Mesothelial cell of epicardium (in vitro differentiated cells): Measurements from ENCODE around the gene TPCN1. TPM values are rescaled to one million over a fixed set of nuclear protein-coding genes. Genes with fewer than 3 reads are reported as not detected.

Experiments
- DNase-seq, 2 experiments: peaks; one replicate each; pipeline ENCODE4 v3.0.0; 2021; ENCODE audit warnings: low spot score in 2 of 2; ENCODE audit not compliant: unreplicated experiment in 2 of 2
- H3K27ac Mint-ChIP-seq: 2 replicates; pipeline ENCODE4 v1.8.0; 2021; ENCODE audit warnings: mixed read lengths
- H3K27me3 Mint-ChIP-seq: 2 replicates; pipeline ENCODE4 v1.8.0; 2021; ENCODE audit warnings: low read depth, mixed read lengths
- H3K36me3 Mint-ChIP-seq: 2 replicates; pipeline ENCODE4 v1.8.0; 2021; ENCODE audit warnings: mixed read lengths
- H3K4me1 Mint-ChIP-seq: 2 replicates; pipeline ENCODE4 v1.8.0; 2021; ENCODE audit warnings: mixed read lengths
- H3K4me3 Mint-ChIP-seq: 2 replicates; pipeline ENCODE4 v1.8.0; 2021; ENCODE audit warnings: mild to moderate bottlenecking, moderate library complexity, mixed read lengths
- H3K9me3 Mint-ChIP-seq: 2 replicates; pipeline ENCODE4 v1.8.0; 2021; ENCODE audit warnings: mixed read lengths
- total RNA-seq: library from RNA; stranded (reverse); gene quantifications from 3 replicates; pipeline ENCODE4 v1.2.1, GENCODE V29; 2021
- TF ChIP-seq, protein P1 (sequence below): fragments of 200-600 bp; sonication (generic); IDR thresholded peaks from one replicate; pipeline ENCODE4 v1.5.0; 2021; ENCODE audit warnings: antibody characterized with exemption; ENCODE audit not compliant: unreplicated experiment

The TPCN1 gene
- total RNA-seq, 1 donor from 2014 or later, result 40.0 TPM

DNA sequence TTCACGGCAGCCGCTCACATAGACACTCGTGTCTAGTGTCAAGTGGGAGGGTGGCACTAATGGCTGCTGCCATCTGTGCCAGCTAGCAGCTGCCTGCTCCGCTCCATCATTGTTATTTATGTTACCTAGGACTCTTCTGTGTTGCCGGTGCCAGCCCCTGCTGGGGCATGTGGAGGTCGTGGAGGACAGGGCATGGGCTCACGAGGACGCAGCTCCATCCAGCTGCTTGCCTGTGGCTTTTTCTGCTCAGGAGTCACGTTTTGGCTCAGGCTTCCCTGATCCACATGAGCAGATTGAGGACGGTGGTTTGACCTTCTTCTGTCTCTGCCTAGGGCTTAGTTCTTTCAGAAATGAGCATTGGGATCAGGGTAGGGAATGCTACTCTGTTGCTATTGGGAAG lies 31.2 kb downstream of the TPCN1 start:
- Mint-ChIP-seq H3K4me1 (peaks cover 17% of the 10 kb centered on the region), H3K27ac (no peak overlapping the region)
- TF ChIP-seq, protein P1, sequence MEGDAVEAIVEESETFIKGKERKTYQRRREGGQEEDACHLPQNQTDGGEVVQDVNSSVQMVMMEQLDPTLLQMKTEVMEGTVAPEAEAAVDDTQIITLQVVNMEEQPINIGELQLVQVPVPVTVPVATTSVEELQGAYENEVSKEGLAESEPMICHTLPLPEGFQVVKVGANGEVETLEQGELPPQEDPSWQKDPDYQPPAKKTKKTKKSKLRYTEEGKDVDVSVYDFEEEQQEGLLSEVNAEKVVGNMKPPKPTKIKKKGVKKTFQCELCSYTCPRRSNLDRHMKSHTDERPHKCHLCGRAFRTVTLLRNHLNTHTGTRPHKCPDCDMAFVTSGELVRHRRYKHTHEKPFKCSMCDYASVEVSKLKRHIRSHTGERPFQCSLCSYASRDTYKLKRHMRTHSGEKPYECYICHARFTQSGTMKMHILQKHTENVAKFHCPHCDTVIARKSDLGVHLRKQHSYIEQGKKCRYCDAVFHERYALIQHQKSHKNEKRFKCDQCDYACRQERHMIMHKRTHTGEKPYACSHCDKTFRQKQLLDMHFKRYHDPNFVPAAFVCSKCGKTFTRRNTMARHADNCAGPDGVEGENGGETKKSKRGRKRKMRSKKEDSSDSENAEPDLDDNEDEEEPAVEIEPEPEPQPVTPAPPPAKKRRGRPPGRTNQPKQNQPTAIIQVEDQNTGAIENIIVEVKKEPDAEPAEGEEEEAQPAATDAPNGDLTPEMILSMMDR, result no peak

DNA sequence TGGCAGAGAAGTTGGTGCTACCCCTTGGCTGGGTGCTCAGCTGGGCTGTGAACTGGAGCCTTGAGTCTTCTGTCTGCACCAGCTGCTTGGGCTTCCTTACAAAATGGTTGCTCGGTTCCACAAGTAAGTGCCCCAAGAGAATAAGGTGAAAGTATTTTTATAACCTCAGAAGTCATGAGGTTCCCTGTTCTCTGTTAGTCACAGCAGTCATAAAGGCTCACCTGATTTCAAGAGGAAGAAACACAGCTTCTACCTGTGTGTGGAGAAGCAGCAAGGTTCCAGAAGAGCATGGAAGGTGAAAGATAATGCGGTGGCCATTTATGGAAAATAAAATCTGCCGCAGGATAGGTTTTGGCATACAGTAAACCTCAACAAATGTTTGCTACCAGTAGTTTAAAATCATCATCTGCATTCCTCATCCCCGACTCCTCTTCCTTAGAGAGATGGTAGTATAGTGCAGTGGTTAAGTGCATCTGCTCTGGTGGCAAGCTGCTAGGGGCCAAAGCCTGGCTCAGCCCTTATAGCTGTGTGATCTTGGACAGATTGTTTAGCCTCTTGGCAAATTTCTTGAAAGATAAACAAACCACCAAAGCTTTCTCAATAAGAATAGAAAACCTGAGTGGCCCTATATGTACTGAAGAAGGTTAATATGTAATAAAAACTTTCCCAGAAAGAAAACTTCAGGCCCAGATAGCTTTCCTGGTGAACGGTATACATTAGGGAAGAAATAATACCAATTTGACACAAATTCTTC lies 32.4 kb downstream of the TPCN1 start:
- no peak overlapping the region for H3K4me3 Mint-ChIP-seq
- peaks cover 16% of the 10 kb centered on the region for H3K9me3 Mint-ChIP-seq
- no peak overlapping the region for H3K27ac Mint-ChIP-seq
- TF ChIP-seq, protein P1, result no peak
- peaks cover 12% of the 10 kb centered on the region for H3K36me3 Mint-ChIP-seq
- DNase-seq, result no peak
- H3K4me1 Mint-ChIP-seq, result peaks cover 5% of the 10 kb centered on the region
- no peaks in the 10 kb centered on the region for H3K27me3 Mint-ChIP-seq

More for the DNA sequence above, 31.2 kb downstream of the TPCN1 start:
- Mint-ChIP-seq H3K36me3 (peaks cover 18% of the 10 kb centered on the region), H3K27me3 (no peaks in the 10 kb centered on the region), H3K9me3 (peaks cover 16% of the 10 kb centered on the region), H3K4me3 (no peak overlapping the region)
- DNase-seq, result no peak

DNA sequence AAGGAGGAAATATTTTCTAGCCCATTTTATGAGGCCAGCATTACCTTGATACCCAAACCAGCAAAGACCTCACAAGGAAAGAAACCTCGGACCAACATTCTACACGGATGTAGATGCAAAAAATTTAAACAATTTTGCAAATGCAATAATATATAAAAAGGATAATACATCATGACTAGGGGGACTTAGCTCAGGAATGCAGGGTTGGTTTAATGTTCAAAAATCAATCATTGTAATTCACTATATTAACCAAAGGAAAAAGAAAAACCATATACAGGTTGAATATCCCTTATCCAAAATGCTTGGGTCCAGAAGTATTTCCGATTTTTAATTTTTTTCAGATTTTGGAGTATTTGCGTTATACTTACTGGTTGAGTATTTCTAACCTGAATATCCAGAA lies 33.0 kb downstream of the TPCN1 start:
- no peak for DNase-seq
- H3K27ac Mint-ChIP-seq, result no peak overlapping the region
- H3K9me3 Mint-ChIP-seq, result peaks cover 16% of the 10 kb centered on the region
- H3K36me3 Mint-ChIP-seq, result peaks cover 12% of the 10 kb centered on the region
- TF ChIP-seq, protein P1, result no peak
- no peaks in the 10 kb centered on the region for H3K27me3 Mint-ChIP-seq
- no peak overlapping the region for H3K4me3 Mint-ChIP-seq
- H3K4me1 Mint-ChIP-seq, result peaks cover 2% of the 10 kb centered on the region

DNA sequence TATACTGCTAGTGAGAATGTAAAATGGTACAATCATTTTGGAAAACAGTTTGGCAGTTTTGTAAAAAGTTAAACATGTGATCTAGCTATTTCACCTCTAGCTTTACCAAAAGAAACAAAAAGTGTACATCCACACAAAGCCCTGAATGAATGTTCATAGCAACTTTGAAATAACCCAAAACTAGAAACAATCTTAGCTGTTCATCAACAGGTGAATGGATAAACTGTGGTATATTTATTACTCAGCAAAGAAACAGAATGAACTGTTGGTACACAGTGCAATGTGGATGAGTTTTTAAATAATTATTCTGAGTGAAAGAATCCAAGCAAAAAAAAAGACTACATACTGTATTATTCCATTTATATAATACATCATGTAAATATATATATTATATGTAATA lies 36.3 kb downstream of the TPCN1 start:
- Mint-ChIP-seq H3K4me3 (no peak overlapping the region), H3K9me3 (peaks cover 16% of the 10 kb centered on the region), H3K27ac (no peak overlapping the region)

DNA sequence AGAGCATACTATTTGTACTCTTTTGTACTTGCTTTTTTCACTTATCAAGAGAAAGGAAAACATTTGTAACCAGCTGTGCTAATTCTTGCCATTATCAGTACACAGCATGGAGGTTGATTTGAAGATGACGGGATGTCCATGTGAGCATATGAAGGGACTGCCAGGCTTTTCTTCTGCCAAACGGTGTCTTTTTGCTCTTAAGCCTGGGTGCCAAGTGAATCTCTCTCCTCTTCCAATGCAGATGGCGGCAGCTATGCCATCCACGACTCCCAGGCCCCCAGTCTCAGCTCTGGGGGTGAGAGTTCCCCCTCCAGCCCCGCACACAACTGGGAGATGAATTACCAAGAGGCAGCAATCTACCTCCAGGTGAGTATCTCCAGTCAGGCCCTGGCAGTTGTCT lies 38.9 kb downstream of the TPCN1 start:
- no peaks in the 10 kb centered on the region for H3K36me3 Mint-ChIP-seq
- H3K9me3 Mint-ChIP-seq, result no peaks in the 10 kb centered on the region
- H3K4me3 Mint-ChIP-seq, result no peak overlapping the region
- peak overlapping the region; percentile 51 for H3K27ac Mint-ChIP-seq
- H3K4me1 Mint-ChIP-seq, result peaks cover 20% of the 10 kb centered on the region
- DNase-seq, result no peak
- H3K27me3 Mint-ChIP-seq, result no peaks in the 10 kb centered on the region
- TF ChIP-seq, protein P1, result no peak

More for the DNA sequence above, 36.3 kb downstream of the TPCN1 start:
- TF ChIP-seq, protein P1, result no peak
- DNase-seq, result no peak
- no peaks in the 10 kb centered on the region for H3K27me3 Mint-ChIP-seq
- peaks cover 12% of the 10 kb centered on the region for H3K36me3 Mint-ChIP-seq
- peaks cover 20% of the 10 kb centered on the region for H3K4me1 Mint-ChIP-seq
